Gastroesophageal sphincter (tissue), 4 donors: ENCODE measurements around the gene GSK3B. TPM values are rescaled to one million over a fixed set of nuclear protein-coding genes. Genes with fewer than 3 reads are reported as not detected.
"Not testable (repeated sequence)": the region's sequence is repeated elsewhere in the genome, so short reads cannot be mapped to it uniquely, and the experiment has no call there.

ENCODE experiments used
- ATAC-seq: fragments of 150-250 bp; one replicate; pipeline ENCODE4 v1.9.1; 2016; ENCODE audit warnings: mild to moderate bottlenecking, moderate library complexity
- H3K27ac ChIP-seq, 4 donors: fragments of 200-600 bp; sonication (generic) in 3 of 4; 1 replicate in 3 of 4; 2 replicates in 1 of 4; pipeline ENCODE4 v1.5.1; 2016 to 2019
- H3K27me3 ChIP-seq: fragments of 200-600 bp; sonication (generic); one replicate; pipeline ENCODE4 v1.5.1; 2019
- H3K36me3 ChIP-seq, 2 donors: fragments of 200-600 bp; sonication (generic); one replicate each; pipeline ENCODE4 v1.5.1; 2019; ENCODE audit warnings: control low read depth in 1 of 2
- H3K4me1 ChIP-seq, 3 donors: fragments of 200-600 bp; sonication (generic); 1 replicate in 2 of 3; 2 replicates in 1 of 3; pipeline ENCODE4 v1.5.1; 2016 to 2019; ENCODE audit warnings: control low read depth in 2 of 3
- H3K4me3 ChIP-seq, 2 donors: fragments of 200-600 bp; sonication (generic); one replicate each; pipeline ENCODE4 v1.5.1; 2019; ENCODE audit warnings: mild to moderate bottlenecking in 1 of 2, moderate library complexity in 1 of 2
- H3K9me3 ChIP-seq, 3 donors: fragments of 200-600 bp; sonication (generic); one replicate each; pipeline ENCODE4 v1.5.1; 2017 to 2019; ENCODE audit warnings: control low read depth in 2 of 3
- EP300 ChIP-seq: sonication (generic); formaldehyde crosslinking; IDR thresholded peaks from one replicate; pipeline ENCODE4 v1.6.1; 2017; ENCODE audit warnings: antibody characterized with exemption, mild to moderate bottlenecking
- POLR2A ChIP-seq, 2 donors: fragments of 450-650 bp; IDR thresholded peaks; one replicate each; pipeline ENCODE4 v1.6.1; 2017; ENCODE audit warnings: antibody characterized with exemption in 2 of 2, mild to moderate bottlenecking in 2 of 2, moderate library complexity in 1 of 2
- POLR2AphosphoS5 ChIP-seq: sonication (generic); formaldehyde crosslinking; IDR thresholded peaks from one replicate; pipeline ENCODE4 v1.6.1; 2017; ENCODE audit warnings: antibody characterized with exemption
- WGBS, 2 donors: methylation state at CpG; one replicate each; pipeline ENCODE4 v1.1.5; 2018; ENCODE audit warnings: low coverage in 1 of 2; 5-methylcytosine and 5-hydroxymethylcytosine counted together
- total RNA-seq, 4 donors: library from RNA; depleted of rRNA; stranded (reverse); fragments of >200 nt; gene quantifications; one replicate each; pipeline ENCODE4 v1.1.0, GENCODE V29; 2016
- TF ChIP-seq, protein P1 (sequence below), 4 experiments: fragments of 200-600 bp in 2 of 4; fragments of 450-650 bp in 2 of 4; sonication (generic) in 1 of 4; IDR thresholded peaks; one replicate each; pipeline ENCODE4 v1.5.1; 2017 to 2019; ENCODE audit warnings: antibody characterized with exemption in 4 of 4, mild to moderate bottlenecking in 2 of 4, moderate library complexity in 2 of 4

Gene GSK3B
- total RNA-seq, 4 donors from 2014 or later, result 32.7 to 40.6 (median 34.6) TPM

DNA sequence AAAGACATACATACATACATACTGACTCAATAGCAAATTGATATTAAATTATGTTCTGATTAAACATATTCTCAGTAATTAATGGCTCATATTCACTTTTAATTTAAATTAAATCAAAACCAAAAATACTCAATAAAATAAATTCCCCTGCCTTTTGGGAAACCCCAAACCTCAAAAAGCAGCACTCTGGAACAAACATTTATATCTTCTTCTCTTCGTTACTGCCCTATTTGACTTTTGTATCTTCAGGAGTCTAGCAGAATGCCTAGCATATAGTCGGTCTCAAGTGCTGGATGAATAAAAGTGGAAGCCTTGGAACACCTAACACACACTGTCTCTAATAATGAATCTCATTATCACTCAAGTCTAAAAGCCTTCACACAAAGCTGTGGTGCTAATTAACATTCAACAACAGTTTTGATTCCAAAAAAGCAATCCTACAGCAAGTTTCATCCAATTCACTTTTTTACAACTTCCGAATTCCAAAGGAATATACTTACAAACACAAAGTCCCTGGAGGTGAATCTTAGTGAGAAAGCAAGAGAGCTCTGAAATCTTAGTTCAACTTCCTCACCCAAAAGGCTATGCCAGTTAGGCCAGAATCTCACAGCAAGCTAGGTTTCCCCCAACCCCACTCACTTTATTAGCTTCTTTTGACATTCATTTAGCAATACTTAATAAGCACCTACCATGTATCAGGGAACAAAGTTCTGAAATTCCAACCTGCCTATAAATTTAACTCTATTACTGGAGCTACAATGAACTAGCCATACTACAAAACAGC lies 35.0 kb downstream of the GSK3B start:
- TF ChIP-seq POLR2A (IDR thresholded peaks at IDR 0.05) (no peak), POLR2AphosphoS5 (no peak), EP300 (no peak)
- TF ChIP-seq, protein P1, sequence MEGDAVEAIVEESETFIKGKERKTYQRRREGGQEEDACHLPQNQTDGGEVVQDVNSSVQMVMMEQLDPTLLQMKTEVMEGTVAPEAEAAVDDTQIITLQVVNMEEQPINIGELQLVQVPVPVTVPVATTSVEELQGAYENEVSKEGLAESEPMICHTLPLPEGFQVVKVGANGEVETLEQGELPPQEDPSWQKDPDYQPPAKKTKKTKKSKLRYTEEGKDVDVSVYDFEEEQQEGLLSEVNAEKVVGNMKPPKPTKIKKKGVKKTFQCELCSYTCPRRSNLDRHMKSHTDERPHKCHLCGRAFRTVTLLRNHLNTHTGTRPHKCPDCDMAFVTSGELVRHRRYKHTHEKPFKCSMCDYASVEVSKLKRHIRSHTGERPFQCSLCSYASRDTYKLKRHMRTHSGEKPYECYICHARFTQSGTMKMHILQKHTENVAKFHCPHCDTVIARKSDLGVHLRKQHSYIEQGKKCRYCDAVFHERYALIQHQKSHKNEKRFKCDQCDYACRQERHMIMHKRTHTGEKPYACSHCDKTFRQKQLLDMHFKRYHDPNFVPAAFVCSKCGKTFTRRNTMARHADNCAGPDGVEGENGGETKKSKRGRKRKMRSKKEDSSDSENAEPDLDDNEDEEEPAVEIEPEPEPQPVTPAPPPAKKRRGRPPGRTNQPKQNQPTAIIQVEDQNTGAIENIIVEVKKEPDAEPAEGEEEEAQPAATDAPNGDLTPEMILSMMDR (IDR thresholded peaks at IDR 0.05), result no peak
- H3K27me3 ChIP-seq, result no peaks in the 10 kb centered on the region
- H3K4me3 ChIP-seq, result no peak overlapping the region
- 73 to 77% methylated on average over 2 to 3 of the region's 3 CpGs for WGBS, 2 donors
- H3K4me1 ChIP-seq, result peaks cover 0 to 26% (median 7%) of the 10 kb centered on the region in 3 donors
- no peaks in the 10 kb centered on the region for H3K9me3 ChIP-seq
- H3K27ac ChIP-seq, result no peak overlapping the region
- ATAC-seq, result no peak
- no peaks in the 10 kb centered on the region for H3K36me3 ChIP-seq

DNA sequence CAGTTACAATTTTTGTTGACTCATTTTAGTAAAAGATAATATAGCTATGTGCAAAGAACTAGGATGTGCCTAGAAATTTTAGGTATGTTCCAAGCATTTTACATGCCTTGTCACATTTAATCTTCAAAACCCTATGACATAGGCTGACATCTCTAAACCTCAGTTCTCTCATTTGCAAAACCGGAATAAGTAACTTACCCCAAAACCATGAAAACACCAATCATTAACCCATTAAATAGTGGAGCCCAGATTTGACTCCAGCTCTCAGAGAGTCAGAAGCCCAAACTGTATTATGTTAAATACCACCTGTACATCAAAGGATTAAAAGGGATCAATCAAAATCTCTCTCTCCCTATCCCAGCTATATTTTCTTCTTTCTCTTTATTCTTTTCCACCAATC lies 36.6 kb downstream of the GSK3B start:
- no peak for ATAC-seq
- 94 to 100% methylated on average over 1 of the region's 1 CpG for WGBS, 2 donors

DNA sequence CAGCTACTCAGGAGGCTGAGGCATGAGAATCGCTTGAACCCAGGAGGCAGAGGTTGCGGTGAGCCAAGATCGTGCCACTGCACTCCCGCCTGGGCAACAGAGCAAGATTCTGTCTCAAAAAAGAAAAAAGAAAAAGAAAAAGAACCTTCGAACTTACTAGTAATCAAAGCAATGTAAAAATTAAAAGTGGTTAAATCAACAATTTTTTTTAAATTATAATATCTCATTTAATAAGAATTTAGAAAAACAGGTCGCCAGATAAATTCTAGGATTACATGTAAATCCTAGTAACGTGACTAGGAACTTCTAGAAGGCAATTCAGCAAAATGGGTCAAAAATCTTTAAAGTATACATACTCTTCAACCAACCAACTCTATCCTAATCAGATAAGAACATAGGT lies 37.2 kb downstream of the GSK3B start:
- TF ChIP-seq EP300, result no peak

More for the DNA sequence above, 36.6 kb downstream of the GSK3B start:
- no peaks in the 10 kb centered on the region for H3K27me3 ChIP-seq
- peaks cover 0 to 25% (median 7%) of the 10 kb centered on the region in 3 donors for H3K4me1 ChIP-seq
- H3K27ac ChIP-seq, result no peak overlapping the region
- TF ChIP-seq POLR2A (IDR thresholded peaks at IDR 0.05) (no peak), EP300 (no peak), POLR2AphosphoS5 (no peak)
- TF ChIP-seq, protein P1 (IDR thresholded peaks at IDR 0.05), result no peak
- H3K36me3 ChIP-seq, result no peaks in the 10 kb centered on the region
- no peak overlapping the region for H3K4me3 ChIP-seq
- H3K9me3 ChIP-seq, result no peaks in the 10 kb centered on the region

DNA sequence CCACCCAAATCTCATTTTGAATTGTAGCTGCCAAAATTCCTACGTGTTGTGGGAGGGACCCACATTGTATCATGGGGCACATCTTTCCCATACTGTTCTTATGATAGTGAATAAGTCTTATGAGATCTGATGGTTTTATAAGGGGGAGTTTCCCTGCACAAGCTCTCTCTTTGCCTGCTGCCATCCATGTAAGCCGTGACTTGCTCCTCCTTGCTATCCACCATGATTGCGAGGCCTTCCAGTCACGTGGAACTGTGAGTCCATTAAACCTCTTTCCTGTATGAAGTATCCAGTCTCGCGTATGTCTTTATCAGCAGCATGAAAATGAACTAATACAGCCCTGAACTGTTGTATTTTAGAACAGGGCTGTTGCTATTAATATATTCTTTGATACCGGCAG lies 40.6 kb downstream of the GSK3B start:
- WGBS, 2 donors, result 93 to 94% methylated on average over 7 of the region's 7 CpGs
- not testable (repeated sequence) for H3K4me3 ChIP-seq

More for the DNA sequence above, 37.2 kb downstream of the GSK3B start:
- ATAC-seq, result no peak
- H3K4me3 ChIP-seq, result no peak overlapping the region
- 86 to 91% methylated on average over 5 to 6 of the region's 7 CpGs for WGBS, 2 donors
- no peaks in the 10 kb centered on the region for H3K36me3 ChIP-seq
- H3K4me1 ChIP-seq, result peaks cover 4 to 31% (median 10%) of the 10 kb centered on the region in 3 donors
- H3K9me3 ChIP-seq, result no peaks in the 10 kb centered on the region
- no peak overlapping the region for H3K27ac ChIP-seq
- no peaks in the 10 kb centered on the region for H3K27me3 ChIP-seq

DNA sequence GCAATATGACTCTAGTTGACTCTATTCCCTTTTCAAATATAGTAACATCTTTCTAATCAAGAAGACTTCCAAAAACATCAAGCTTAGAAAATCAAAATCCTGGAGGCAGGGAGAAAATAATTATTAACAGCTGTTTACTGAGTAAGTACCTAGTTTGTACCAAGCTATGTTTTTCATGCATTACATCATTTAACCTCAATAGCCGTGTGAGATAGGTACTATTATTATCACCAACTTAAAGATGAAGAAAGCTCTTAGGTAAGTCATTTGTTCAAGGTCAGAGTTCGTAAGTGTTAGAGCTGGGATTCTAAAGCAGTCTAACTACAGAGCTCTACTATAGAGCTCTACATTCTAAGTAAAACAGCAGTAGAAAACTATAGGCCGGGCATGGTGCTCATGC lies 41.6 kb downstream of the GSK3B start:
- Histone ChIP-seq H3K4me3 (no peak overlapping the region), H3K9me3 (no peaks in the 10 kb centered on the region), H3K4me1 (peaks cover 8 to 43% (median 16%) of the 10 kb centered on the region in 3 donors), H3K27ac (no peak overlapping the region), H3K36me3 (no peaks in the 10 kb centered on the region), H3K27me3 (no peaks in the 10 kb centered on the region)
- ATAC-seq, result no peak
- TF ChIP-seq POLR2AphosphoS5, result no peak
- TF ChIP-seq EP300, result no peak
- TF ChIP-seq, protein P1 (IDR thresholded peaks at IDR 0.05), result no peak
- TF ChIP-seq POLR2A (IDR thresholded peaks at IDR 0.05), result no peak
- WGBS, 2 donors, result 74 to 89% methylated on average over 2 to 3 of the region's 3 CpGs

More for the DNA sequence above, 40.6 kb downstream of the GSK3B start:
- H3K4me1 ChIP-seq, result peaks cover 8 to 45% (median 16%) of the 10 kb centered on the region in 3 donors
- H3K9me3 ChIP-seq, H3K36me3 ChIP-seq, ATAC-seq, H3K27me3 ChIP-seq, H3K27ac ChIP-seq: not testable (repeated sequence)

DNA sequence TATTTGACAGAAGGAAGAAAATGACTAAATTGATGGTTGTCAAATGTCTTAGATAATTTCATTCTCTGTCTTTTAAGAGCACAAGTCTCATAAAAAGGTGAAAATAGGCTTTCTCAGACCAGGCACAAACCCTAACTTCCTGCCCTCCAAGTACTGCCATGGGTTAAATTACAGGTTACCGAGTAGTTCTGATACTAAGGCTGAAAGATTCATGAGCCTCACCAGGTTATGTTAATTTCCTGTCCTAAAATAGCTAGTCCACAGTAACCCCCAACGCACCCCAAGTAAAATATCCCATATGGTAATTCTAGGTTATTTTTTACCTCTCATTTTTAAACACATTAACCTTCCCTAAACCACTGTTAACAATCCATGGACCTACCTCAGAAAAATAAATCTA lies 42.0 kb downstream of the GSK3B start:
- TF ChIP-seq POLR2AphosphoS5 (no peak), EP300 (no peak)
- TF ChIP-seq, protein P1 (IDR thresholded peaks at IDR 0.05), result no peak
- ATAC-seq, result no peak
- Histone ChIP-seq H3K4me1 (peaks cover 8 to 43% (median 16%) of the 10 kb centered on the region in 3 donors), H3K27me3 (no peaks in the 10 kb centered on the region), H3K9me3 (no peaks in the 10 kb centered on the region), H3K4me3 (no peak overlapping the region), H3K36me3 (no peaks in the 10 kb centered on the region), H3K27ac (no peak overlapping the region)
- WGBS, 2 donors, result 23 to 42% methylated on average over 2 of the region's 2 CpGs

DNA sequence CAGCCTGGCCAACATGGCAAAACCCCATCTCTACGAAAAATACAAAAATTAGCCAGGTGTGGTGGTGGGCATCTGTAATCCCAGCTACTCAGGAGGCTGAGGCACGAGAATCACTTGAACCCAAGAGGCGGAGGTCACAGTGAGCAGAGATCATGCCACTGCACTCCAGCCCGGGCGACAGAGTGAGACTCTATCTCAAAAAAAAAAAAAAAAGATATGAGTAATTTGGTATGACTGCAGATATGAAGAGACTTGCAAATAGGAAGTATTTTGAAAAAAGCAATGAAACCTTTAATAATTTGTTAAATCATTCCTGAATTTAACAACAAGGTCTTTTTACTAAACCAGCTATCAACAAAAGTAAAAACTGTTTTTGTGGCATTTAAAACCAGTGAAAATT lies 42.7 kb downstream of the GSK3B start:
- H3K4me1 ChIP-seq, result peaks cover 8 to 43% (median 16%) of the 10 kb centered on the region in 3 donors
- not testable (repeated sequence) for H3K27ac ChIP-seq
- WGBS, 2 donors, result 57 to 82% methylated on average over 3 to 5 of the region's 5 CpGs

More for the DNA sequence above, 42.7 kb downstream of the GSK3B start:
- not testable (repeated sequence) for ATAC-seq, H3K9me3 ChIP-seq, H3K36me3 ChIP-seq, H3K27me3 ChIP-seq, H3K4me3 ChIP-seq
